IMR-90 (cell line): ENCODE results near the gene CORO1C.

Experiments used
- FOS ChIP-seq: fragments of 150-350 bp; IDR thresholded peaks from 2 replicates; pipeline ENCODE4 v1.6.1; 2016; ENCODE audit warnings: low read depth, low read length
- TF ChIP-seq, protein P1 (sequence below): conservative IDR thresholded peaks from 2 replicates; pipeline ENCODE4 v1.5.1; 2012; ENCODE audit warnings: mild to moderate bottlenecking, low read depth, low read length, improper control_type of control experiment

DNA sequence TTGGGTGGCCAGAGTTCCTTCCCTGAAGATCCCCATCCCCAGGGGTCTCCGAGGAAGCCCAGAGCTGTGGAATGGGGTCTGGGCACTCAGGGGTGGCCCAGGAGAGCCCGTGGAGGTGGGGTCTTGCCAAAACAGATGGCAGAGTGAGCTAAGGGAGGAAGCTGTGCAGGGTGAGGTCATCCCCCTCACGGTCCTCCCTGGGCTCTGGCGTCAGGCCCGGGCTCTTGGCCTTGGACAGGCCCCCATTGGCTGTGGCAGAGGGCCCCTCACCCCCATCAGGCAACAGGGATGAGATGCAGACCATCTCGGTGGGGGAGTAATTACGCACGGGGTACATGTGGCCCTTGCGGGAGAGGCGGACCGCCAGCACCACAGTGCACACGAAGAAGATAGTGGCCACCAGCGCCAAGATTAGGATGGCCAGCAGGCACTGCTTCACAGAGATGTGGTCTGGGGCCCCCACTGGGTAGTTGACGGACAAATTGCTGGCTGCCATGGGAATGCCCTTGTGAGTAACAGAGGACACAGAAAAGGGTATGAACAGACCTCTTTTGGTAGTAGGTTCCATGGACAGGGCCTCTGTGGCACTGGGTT, 108.3 kb downstream of the CORO1C start:
- TF ChIP-seq, protein P1, sequence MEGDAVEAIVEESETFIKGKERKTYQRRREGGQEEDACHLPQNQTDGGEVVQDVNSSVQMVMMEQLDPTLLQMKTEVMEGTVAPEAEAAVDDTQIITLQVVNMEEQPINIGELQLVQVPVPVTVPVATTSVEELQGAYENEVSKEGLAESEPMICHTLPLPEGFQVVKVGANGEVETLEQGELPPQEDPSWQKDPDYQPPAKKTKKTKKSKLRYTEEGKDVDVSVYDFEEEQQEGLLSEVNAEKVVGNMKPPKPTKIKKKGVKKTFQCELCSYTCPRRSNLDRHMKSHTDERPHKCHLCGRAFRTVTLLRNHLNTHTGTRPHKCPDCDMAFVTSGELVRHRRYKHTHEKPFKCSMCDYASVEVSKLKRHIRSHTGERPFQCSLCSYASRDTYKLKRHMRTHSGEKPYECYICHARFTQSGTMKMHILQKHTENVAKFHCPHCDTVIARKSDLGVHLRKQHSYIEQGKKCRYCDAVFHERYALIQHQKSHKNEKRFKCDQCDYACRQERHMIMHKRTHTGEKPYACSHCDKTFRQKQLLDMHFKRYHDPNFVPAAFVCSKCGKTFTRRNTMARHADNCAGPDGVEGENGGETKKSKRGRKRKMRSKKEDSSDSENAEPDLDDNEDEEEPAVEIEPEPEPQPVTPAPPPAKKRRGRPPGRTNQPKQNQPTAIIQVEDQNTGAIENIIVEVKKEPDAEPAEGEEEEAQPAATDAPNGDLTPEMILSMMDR: no peak
- no peak for TF ChIP-seq FOS
